HG03066 (cell line): ENCODE measurements around the gene SUN2.

Experiments used
- ATAC-seq: cut with Tn5 transposase; IDR thresholded peaks from one replicate; pipeline ENCODE4 v1.9.1; 2021; ENCODE audit warnings: low read depth; ENCODE audit not compliant: unreplicated experiment

SUN2 gene

DNA sequence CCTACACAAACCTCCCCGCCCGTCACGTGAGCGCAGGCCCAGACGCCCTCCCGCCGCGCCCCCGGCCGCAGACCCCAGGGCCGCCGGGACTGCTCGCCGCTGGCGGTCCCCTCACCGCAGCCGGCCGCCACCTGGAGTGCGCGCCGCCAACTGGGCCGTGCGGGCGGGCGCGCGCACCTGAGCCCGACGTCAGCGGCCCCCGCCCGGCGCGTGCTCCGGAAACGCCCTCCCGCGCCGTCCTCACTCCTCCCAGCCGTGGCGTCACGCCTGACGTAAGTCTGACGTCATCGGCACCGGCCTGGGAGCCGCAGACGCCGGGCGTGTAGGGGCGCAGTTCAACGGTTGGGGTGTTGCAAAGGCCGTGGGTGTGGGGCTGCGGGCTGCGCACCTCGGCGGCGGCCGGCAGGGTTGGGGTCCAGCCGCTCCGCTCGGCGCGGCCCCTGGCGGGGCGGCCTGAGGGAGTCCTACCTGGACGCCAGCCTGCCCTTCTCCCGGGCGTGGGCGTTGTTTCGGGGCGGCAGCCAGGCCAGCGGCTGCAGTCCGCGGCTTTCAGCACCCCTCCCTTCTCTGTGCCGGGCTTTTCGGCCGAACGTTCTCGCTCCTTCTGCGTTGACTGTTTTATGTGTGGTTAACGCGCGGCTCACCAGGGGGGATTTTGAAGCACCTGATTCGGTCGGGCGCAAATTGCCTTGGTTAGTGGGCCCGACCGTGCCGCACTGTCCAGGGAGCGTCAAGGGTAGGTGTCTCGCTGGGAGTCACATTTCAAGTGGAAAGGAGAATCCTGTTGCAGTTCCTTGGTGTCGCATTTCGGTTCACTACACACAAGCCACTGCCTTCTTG, 54.8 kb downstream of the SUN2 start, which contains the start of gene JOSD1:
JOSD1 (minus strand) TSS at position 155 of the 840 bp plus-strand sequence. CDS start 956 bp downstream, outside the sequence.
- ATAC-seq, result no peak

DNA sequence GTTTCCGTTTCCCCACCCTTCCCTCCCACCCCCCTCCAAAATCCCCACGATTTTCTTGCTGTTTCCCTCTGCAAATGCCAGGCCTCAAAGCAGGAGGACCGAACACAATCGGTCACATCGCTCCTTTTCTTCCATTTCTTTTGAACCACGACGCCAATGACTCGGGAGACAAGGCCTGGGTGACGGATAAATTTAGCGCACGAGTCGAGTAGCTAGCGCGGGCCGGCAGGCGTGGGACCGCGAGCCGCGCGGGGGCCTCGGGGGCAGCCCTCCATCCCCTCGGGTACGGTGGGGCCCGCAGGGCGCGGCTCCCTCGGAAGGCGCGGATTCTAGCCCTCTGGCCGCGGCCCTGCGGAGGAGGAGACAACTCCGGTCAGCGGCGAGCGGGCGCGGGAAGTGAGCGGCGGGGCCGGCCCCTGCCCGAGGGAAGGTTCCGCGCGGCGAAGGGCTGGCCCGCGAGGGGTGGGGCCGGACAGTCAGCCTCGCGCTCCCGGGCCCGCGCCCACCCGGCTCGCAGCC, 55.5 kb downstream of the SUN2 start:
- ATAC-seq, result no peak

DNA sequence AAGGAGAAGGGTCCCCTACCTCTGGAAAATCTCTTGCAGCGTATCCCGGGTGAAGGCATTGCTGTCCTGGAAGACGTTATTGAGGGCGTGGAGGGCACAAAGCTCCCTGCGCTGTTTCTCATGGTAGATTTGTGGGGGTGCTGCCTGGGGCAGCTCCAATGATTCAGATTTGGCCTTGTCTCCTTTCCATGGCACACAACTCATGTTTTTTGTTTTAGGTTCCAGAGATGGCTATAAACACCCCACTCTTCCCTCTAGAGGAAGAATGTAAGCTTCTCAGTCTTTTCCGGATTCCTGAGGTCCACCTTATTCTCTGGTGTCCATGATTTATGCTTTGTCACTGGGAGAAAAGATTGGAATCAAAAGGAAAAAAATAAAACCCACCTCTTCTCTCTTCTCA, 56.0 kb downstream of the SUN2 start:
- no peak for ATAC-seq

DNA sequence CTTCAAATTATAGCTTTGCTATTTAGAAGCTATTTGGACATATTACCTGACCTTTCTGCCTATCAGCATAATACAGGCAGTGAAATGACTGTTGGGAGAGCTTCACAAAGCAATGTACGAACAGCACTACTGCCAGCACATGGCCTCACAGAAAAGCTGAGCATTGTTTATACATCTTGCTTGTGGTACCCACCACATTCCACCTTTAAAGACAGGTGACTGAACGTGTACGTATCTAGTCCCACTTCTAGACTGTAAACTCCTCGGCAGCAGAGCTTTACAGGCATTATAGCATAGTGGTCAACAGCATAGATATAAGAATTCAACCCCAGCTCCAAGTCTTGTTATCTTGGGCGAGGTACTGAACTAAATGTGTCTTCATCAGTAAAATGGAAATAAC, 56.7 kb downstream of the SUN2 start:
- ATAC-seq, result no peak

DNA sequence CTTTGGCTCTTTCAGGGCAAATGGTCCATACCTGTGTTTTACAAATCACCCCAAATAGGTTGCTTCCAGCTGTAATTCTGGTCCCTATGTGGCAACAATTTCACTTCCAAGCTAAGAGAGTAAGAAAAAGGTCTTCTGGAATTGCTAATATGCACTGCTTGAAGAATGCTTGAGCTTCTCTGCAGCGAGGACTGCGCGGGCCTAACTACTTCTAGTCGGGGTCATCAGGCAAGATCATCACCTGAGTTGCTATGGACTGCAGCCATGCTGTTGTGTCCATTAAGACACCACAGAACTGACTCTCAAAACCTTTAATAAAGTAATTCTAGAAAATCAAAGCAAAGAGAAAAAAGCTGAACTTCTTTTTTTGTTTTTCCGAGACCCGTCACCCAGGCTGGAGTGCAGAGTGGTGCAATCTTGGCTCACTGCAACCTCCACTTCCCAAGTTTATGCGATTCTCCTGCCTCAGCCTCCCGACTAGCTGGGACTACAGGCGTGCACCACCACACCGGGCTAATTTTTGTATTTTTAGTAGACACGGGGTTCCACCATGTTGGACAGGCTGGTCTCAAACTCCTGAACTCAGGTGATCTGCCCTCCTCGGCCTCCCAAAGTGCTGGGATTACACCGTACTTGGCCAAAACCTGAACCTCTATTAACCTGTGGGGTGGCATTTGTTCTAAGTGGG, 57.2 kb downstream of the SUN2 start:
- ATAC-seq, result no peak

DNA sequence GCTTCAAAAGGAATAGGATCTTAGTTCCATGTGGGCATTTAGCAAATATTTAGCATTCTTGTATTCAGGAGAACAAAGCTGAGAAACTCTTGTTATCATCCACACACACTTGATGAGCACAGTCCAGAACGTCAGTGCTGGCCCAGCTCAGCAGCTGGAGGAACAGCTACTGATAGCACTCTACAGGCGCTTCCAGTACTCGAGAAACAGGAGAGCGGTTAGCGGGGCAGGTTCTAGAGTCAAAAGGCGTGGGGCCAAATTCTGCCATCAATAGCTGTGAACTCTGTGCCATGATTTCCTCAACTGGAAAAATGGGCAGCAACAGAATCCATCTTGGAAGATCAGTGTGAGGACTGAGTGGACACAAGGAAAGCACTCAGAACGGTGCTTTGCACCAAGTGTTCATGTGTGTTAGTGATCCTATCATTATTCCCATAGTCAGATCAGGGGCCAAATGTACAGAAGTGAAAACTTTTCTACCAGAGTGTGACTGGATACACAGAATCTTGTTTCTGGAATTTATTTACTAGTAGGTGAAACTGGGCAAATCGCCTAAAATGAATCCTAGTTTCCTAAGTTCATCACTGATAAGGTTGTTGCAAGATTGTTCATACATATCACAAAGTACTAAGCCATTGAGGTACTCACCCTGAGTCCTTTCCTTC, 58.2 kb downstream of the SUN2 start:
- ATAC-seq, result no peak

DNA sequence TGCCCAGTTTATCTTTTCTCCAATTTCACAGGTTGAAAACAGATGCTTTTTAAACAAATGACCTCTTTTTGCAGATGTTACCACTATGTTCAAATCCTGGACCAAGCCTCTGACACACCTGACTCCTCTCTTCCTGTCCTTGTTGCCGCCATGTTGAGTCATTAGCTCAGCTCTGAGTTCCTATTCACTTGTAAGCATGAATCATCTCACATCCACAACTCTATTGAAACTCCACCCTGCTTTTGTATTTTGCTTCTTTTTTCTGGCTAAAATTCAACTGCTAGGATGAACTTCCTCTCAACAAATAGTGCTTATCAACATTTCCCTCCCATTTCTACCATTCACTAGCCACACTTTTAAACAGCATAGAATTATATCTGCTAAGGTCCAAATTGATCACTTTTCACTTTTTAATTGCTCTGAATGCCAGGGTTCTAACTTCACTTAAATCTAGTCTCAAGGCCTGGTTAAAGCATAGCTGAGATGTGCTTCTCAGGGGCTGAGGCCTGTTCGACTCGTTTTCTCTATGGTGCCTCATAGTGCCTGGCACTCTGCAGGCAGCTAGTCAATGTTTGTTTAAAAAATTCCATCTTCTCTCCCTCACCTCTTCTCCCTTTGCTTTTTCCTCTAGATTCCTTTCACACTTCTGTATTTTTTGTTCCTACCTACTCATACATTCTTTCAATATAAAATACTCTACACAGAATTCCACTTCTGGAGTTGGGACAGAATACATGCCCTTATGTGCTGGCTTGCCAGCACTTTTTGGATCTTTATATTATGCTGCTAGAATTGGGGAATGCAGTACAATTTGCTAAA, 59.0 kb downstream of the SUN2 start:
- no peak for ATAC-seq

DNA sequence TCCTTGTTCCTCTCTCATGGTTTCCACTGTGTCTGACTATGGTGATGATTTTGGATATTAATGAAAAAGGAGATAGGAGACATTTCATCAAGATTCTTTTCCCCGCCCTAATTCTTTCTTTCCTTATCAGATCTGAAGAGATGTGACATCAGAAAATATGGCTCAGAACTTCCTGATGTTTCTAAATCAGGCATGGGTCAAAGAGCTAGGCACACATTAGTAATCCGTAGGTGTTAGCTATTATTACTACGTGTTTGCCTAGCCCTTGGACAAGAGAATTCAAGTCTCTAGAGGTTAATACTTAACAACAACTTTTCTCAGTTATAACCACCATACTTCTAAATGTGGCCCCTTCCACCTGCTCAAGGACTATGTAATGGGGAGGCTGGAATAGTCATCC, 60.9 kb downstream of the SUN2 start:
- ATAC-seq, result no peak

DNA sequence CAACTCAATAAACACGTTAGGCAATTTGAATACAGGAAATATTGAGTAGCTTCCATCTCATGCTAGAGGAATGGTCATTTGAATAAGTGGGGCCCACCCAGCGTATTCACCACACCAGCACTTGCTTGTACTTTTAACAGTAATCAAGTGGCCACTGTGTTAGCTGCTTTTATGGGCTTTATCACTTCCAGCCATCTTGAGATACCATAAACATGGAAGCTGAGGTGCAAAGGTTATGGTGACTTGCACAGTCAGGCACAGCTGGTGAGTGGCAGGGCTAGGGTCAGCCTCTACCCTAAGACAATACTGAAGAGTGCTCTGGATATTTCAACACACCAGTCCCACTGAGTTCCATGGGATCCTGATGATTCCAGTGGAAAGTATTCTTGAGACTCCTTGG, 61.7 kb downstream of the SUN2 start:
- no peak for ATAC-seq

DNA sequence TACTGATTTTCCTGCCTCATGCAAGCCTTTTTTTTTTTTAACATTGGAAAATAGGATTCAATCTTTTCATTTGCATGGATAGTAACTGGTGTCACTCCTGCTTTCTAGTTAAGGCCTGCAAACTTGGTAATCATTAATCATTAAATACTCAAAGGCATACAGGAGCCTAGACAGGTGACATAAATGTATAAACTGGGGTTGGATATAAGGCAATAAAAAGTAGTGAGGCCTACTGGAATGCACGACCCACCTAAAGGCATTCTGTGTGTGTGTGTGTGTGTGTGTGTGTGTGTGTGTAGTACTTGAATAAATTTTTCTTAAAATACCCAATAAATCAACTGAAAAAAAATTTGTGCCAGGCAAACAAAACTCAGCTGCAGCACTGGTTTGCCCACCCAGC, 66.1 kb downstream of the SUN2 start:
- no peak for ATAC-seq

DNA sequence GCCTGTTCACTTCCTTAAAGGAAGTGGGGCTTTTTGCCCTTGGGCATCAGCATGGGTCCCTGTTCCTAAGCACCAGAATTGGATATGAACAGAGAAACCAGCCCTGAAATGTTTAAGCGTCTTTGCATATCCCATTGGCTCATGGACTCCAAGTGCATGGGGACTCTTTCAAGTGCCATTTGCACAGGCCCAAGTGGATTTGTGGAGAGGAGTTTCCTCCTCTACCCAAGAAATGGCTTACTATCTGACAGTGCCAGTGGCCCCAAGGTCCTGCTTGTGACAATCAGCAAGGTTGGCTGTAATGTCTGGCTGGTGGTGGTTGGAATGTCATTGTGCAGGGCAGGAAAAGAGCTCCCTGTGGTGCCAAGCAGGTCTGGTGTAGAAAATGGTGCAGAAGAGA, 70.0 kb downstream of the SUN2 start:
- no peak for ATAC-seq

DNA sequence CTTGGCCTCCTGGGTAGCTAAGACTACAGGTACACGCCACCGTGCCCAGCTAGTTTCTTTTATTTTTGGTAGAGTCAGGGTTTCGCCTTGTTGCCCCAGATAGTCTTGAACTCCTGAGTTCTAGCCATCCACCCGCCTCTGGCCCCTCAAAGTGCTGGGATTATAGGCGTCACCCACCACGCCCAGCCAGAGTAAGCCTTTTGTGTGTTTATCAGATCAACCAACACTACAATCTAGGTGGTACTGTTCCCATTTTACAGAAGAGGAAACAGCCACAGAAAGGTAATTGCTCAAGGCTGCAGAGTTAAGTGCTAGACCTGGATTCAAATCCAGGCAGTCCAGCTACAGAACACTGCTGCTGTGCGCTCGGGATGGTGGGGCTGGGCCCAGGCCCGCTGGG, 70.9 kb downstream of the SUN2 start:
- no peak for ATAC-seq
